Astrocyte (in vitro differentiated cells and primary cell): ENCODE measurements around the gene SLC10A6. TPM values are rescaled to one million over a fixed set of nuclear protein-coding genes. Genes with fewer than 3 reads are reported as not detected.

Source experiments
- DNase-seq: peaks from one replicate; pipeline ENCODE4 v3.0.0-alpha.2; 2010; ENCODE audit warnings: low read depth
- FAIRE-seq: peaks from 2 replicates; lab custom pipeline; 2011; peaks lifted over from hg19 to GRCh38; lab: Jason Lieb, UNC
- H2AFZ ChIP-seq: 2 replicates; pipeline ENCODE4 v1.6.0; 2012; ENCODE audit warnings: low read depth, low read length, inconsistent platforms
- H3K27ac ChIP-seq: 2 replicates; pipeline ENCODE4 v1.5.1; 2011; ENCODE audit warnings: low read depth, low read length, inconsistent platforms
- H3K27me3 ChIP-seq: 2 replicates; pipeline ENCODE4 v1.6.0; 2011; ENCODE audit warnings: low read length, inconsistent platforms; ENCODE audit not compliant: insufficient read depth
- H3K36me3 ChIP-seq: 2 replicates; pipeline ENCODE4 v1.5.1; 2011; ENCODE audit warnings: low read length, inconsistent platforms; ENCODE audit not compliant: insufficient read depth
- H3K4me1 ChIP-seq: 2 replicates; pipeline ENCODE4 v1.5.1; 2011; ENCODE audit warnings: low read length, inconsistent platforms; ENCODE audit not compliant: insufficient read depth
- H3K4me2 ChIP-seq: 2 replicates; pipeline ENCODE4 v1.6.0; 2012; ENCODE audit warnings: low read length, inconsistent platforms
- H3K4me3 ChIP-seq: 2 replicates; pipeline ENCODE4 v1.5.1; 2011; ENCODE audit warnings: low read depth, mild to moderate bottlenecking, low read length, inconsistent platforms; ENCODE audit not compliant: insufficient read depth
- H3K79me2 ChIP-seq: 2 replicates; pipeline ENCODE4 v1.6.0; 2012; ENCODE audit warnings: mild to moderate bottlenecking, low read length, inconsistent platforms; ENCODE audit not compliant: insufficient read depth
- H3K9ac ChIP-seq: 2 replicates; pipeline ENCODE4 v1.6.0; 2012; ENCODE audit warnings: mild to moderate bottlenecking, low read length, inconsistent platforms
- H3K9me3 ChIP-seq: 2 replicates; pipeline ENCODE4 v1.5.1; 2012; ENCODE audit warnings: low read depth, mild to moderate bottlenecking, low read length, inconsistent platforms; ENCODE audit not compliant: insufficient read depth
- H4K20me1 ChIP-seq: 2 replicates; pipeline ENCODE4 v1.6.0; 2012; ENCODE audit warnings: low read length, inconsistent platforms; ENCODE audit not compliant: insufficient read depth
- H3K27ac Mint-ChIP-seq: one replicate; pipeline ENCODE4 v1.8.0; 2021; ENCODE audit warnings: mild to moderate bottlenecking, mixed read lengths; ENCODE audit not compliant: unreplicated experiment
- H3K27me3 Mint-ChIP-seq: one replicate; pipeline ENCODE4 v1.8.0; 2021; ENCODE audit warnings: low read depth, mixed read lengths; ENCODE audit not compliant: unreplicated experiment
- H3K36me3 Mint-ChIP-seq: one replicate; pipeline ENCODE4 v1.8.0; 2021; ENCODE audit warnings: low read depth, mixed read lengths; ENCODE audit not compliant: unreplicated experiment
- H3K4me1 Mint-ChIP-seq: one replicate; pipeline ENCODE4 v1.8.0; 2021; ENCODE audit warnings: low read depth, mixed read lengths; ENCODE audit not compliant: unreplicated experiment
- H3K4me3 Mint-ChIP-seq: one replicate; pipeline ENCODE4 v1.8.0; 2021; ENCODE audit warnings: mild to moderate bottlenecking, moderate library complexity, mixed read lengths; ENCODE audit not compliant: unreplicated experiment
- H3K9me3 Mint-ChIP-seq: one replicate; pipeline ENCODE4 v1.8.0; 2021; ENCODE audit warnings: mild to moderate bottlenecking, mixed read lengths; ENCODE audit not compliant: unreplicated experiment
- EZH2 ChIP-seq: IDR thresholded peaks from 2 replicates; pipeline ENCODE4 v1.6.1; 2012; ENCODE audit warnings: mild to moderate bottlenecking, low read length, inconsistent platforms; ENCODE audit not compliant: insufficient read depth
- total RNA-seq: library from RNA; stranded (reverse); gene quantifications from 2 replicates; pipeline ENCODE4 v1.2.1, GENCODE V29; 2021
- TF ChIP-seq, protein P1 (sequence below): IDR thresholded peaks from 2 replicates; pipeline ENCODE4 v1.5.1; 2011; ENCODE audit warnings: low read depth, mild to moderate bottlenecking, inconsistent platforms, low read length, moderate library complexity; ENCODE audit not compliant: insufficient read depth

The SLC10A6 gene
- total RNA-seq, 1 donor from 2014 or later = not detected

DNA sequence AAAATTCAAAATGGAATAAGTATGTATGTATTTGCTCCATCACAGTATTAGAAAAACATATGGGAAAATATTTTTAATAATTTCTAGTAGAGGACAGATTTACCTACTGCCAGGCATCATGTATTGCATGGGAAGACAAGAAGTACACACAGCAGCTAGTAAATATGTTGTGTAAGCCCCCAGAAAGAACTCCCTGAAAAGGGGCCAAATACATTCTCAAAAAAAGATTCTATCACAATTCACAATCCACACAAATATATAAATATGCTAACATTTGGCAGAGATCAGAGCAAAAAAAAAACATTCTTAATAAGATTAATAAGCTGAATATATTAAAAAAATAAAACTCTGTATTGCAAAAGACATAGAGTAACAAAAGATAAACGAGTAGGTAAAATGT lies 28.0 kb downstream of the SLC10A6 start:
- H3K4me2 ChIP-seq = no peak overlapping the region
- H3K36me3 ChIP-seq = no peaks in the 10 kb centered on the region
- H3K4me3 Mint-ChIP-seq = no peak overlapping the region
- DNase-seq (no peak), FAIRE-seq (no peak)
- H3K4me1 Mint-ChIP-seq = peaks cover 12% of the 10 kb centered on the region
- H4K20me1 ChIP-seq = no peaks in the 10 kb centered on the region
- H3K27ac ChIP-seq = no peak overlapping the region
- no peaks in the 10 kb centered on the region for H3K9me3 Mint-ChIP-seq
- H3K36me3 Mint-ChIP-seq = peaks cover 12% of the 10 kb centered on the region
- TF ChIP-seq EZH2 = no peak
- TF ChIP-seq, protein P1, sequence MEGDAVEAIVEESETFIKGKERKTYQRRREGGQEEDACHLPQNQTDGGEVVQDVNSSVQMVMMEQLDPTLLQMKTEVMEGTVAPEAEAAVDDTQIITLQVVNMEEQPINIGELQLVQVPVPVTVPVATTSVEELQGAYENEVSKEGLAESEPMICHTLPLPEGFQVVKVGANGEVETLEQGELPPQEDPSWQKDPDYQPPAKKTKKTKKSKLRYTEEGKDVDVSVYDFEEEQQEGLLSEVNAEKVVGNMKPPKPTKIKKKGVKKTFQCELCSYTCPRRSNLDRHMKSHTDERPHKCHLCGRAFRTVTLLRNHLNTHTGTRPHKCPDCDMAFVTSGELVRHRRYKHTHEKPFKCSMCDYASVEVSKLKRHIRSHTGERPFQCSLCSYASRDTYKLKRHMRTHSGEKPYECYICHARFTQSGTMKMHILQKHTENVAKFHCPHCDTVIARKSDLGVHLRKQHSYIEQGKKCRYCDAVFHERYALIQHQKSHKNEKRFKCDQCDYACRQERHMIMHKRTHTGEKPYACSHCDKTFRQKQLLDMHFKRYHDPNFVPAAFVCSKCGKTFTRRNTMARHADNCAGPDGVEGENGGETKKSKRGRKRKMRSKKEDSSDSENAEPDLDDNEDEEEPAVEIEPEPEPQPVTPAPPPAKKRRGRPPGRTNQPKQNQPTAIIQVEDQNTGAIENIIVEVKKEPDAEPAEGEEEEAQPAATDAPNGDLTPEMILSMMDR = no peak
- H3K27me3 ChIP-seq = no peaks in the 10 kb centered on the region
- no peak overlapping the region for H3K27ac Mint-ChIP-seq
- H3K79me2 ChIP-seq = no peaks in the 10 kb centered on the region
- H3K9ac ChIP-seq = no peak overlapping the region
- H3K4me1 ChIP-seq = no peaks in the 10 kb centered on the region
- no peak overlapping the region for H2AFZ ChIP-seq
- no peak overlapping the region for H3K4me3 ChIP-seq
- no peaks in the 10 kb centered on the region for H3K27me3 Mint-ChIP-seq
- no peaks in the 10 kb centered on the region for H3K9me3 ChIP-seq

DNA sequence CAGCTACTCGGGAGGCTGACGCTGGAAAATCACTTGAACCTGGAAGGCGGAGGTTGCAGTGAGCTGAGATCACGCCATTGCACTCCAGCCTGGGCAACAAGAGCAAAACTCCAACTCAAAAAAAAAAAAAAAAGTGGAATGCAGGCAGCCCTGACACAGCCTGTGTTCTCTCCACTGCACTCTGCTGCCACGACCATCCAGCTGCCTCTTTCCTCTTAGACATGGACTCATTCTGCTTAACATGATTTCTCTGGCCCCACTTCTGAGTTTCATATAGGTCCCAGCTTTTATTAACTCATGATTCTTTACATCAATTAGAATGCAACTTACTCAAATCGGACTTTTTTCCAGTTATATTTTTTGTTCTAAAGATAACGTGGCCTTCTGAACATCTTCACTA lies 29.6 kb downstream of the SLC10A6 start:
- Histone ChIP-seq H3K27me3 (no peaks in the 10 kb centered on the region), H3K9ac (no peak overlapping the region), H3K27ac (no peak overlapping the region), H3K79me2 (no peaks in the 10 kb centered on the region), H3K4me2 (no peak overlapping the region), H3K36me3 (peaks cover 11% of the 10 kb centered on the region), H3K4me3 (no peak overlapping the region), H2AFZ (no peak overlapping the region), H3K4me1 (no peaks in the 10 kb centered on the region), H3K9me3 (peaks cover 6% of the 10 kb centered on the region), H4K20me1 (no peaks in the 10 kb centered on the region)
- no peaks in the 10 kb centered on the region for H3K27me3 Mint-ChIP-seq
- no peak for TF ChIP-seq EZH2
- TF ChIP-seq, protein P1 = no peak
- no peak overlapping the region for H3K4me3 Mint-ChIP-seq
- DNase-seq (no peak), FAIRE-seq (no peak)
- H3K36me3 Mint-ChIP-seq = peaks cover 23% of the 10 kb centered on the region
- no peak overlapping the region for H3K27ac Mint-ChIP-seq
- peaks cover 4% of the 10 kb centered on the region for H3K9me3 Mint-ChIP-seq
- H3K4me1 Mint-ChIP-seq = peaks cover 7% of the 10 kb centered on the region

DNA sequence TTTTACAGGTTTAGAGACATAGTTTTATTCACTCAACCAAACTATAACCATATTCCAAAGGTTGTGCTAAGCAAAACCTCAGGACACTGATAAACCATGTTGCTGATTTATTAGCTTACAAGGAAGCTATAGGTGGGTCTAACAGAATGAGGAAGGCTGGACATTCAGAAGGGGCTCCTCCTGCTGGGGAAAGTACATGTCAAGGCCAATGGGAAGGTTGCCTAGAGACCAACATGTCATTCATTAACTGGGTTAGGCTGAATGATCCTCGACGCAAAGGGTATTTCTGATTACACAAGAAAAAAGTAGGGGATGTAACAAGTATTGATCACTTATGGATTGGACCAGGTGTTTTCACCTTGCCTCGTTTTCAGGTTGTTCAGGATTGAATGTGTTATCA lies 30.3 kb downstream of the SLC10A6 start:
- DNase-seq (no peak), FAIRE-seq (no peak)
- Histone ChIP-seq H3K79me2 (no peaks in the 10 kb centered on the region), H3K9ac (no peak overlapping the region), H3K4me1 (no peaks in the 10 kb centered on the region), H2AFZ (no peak overlapping the region), H3K27ac (no peak overlapping the region), H3K36me3 (peaks cover 11% of the 10 kb centered on the region), H3K4me3 (no peak overlapping the region), H4K20me1 (no peaks in the 10 kb centered on the region), H3K27me3 (no peaks in the 10 kb centered on the region), H3K4me2 (no peak overlapping the region), H3K9me3 (peaks cover 6% of the 10 kb centered on the region)
- Mint-ChIP-seq H3K4me1 (peaks cover 7% of the 10 kb centered on the region), H3K27ac (no peak overlapping the region), H3K4me3 (no peak overlapping the region), H3K9me3 (peaks cover 4% of the 10 kb centered on the region), H3K36me3 (peaks cover 27% of the 10 kb centered on the region), H3K27me3 (no peaks in the 10 kb centered on the region)
- TF ChIP-seq, protein P1 = no peak
- TF ChIP-seq EZH2 = no peak
